DND-41 (cell line): ENCODE results near the gene PIGC.

ENCODE experiments used
- ATAC-seq: fragments of 200-7000 bp; cut with Tn5 transposase; 3 replicates; pipeline ENCODE4 v1.9.1; 2021; ENCODE audit warnings: low read depth; ENCODE audit not compliant: insufficient read depth
- DNase-seq: peaks from one replicate; pipeline ENCODE4 v3.0.0-alpha.2; 2020
- H2AFZ ChIP-seq: 2 replicates; pipeline ENCODE4 v1.6.0; 2012; ENCODE audit warnings: low read depth, low read length
- H3K27ac ChIP-seq: 2 replicates; pipeline ENCODE4 v1.5.1; 2012; ENCODE audit warnings: low read length, inconsistent platforms
- H3K27me3 ChIP-seq: fragments of 200-600 bp; sonication (generic); 2 replicates; pipeline ENCODE4 v1.6.0; 2012; ENCODE audit warnings: low read length, mild to moderate bottlenecking, inconsistent platforms; ENCODE audit not compliant: insufficient read depth, poor library complexity
- H3K36me3 ChIP-seq: 2 replicates; pipeline ENCODE4 v1.5.1; 2012; ENCODE audit warnings: low read length, inconsistent platforms; ENCODE audit not compliant: insufficient read depth
- H3K4me1 ChIP-seq: 2 replicates; pipeline ENCODE4 v1.5.1; 2012; ENCODE audit warnings: mild to moderate bottlenecking, low read length; ENCODE audit not compliant: insufficient read depth
- H3K4me2 ChIP-seq: 2 replicates; pipeline ENCODE4 v1.6.0; 2012; ENCODE audit warnings: mild to moderate bottlenecking, moderate library complexity, low read length, inconsistent platforms; ENCODE audit not compliant: insufficient read depth
- H3K4me3 ChIP-seq, 2 experiments: fragments of 200-600 bp in 1 of 2; shearing (Covaris generic) in 1 of 2; 2 replicates each; pipeline ENCODE4 v1.5.1; 2012 to 2016; ENCODE audit warnings: inconsistent platforms in 2 of 2, low read length in 2 of 2, mild to moderate bottlenecking in 2 of 2, low read depth in 1 of 2, moderate library complexity in 1 of 2
- H3K79me2 ChIP-seq: 2 replicates; pipeline ENCODE4 v1.6.0; 2012; ENCODE audit warnings: low read length, inconsistent platforms; ENCODE audit not compliant: insufficient read depth
- H3K9ac ChIP-seq: 2 replicates; pipeline ENCODE4 v1.6.0; 2012; ENCODE audit warnings: low read depth, mild to moderate bottlenecking, inconsistent platforms, low read length, moderate library complexity
- H3K9me3 ChIP-seq: 2 replicates; pipeline ENCODE4 v1.5.1; 2012; ENCODE audit warnings: low read length, moderate library complexity, mild to moderate bottlenecking, inconsistent platforms; ENCODE audit not compliant: insufficient read depth, severe bottlenecking
- H4K20me1 ChIP-seq: 2 replicates; pipeline ENCODE4 v1.6.0; 2012; ENCODE audit warnings: low read length; ENCODE audit not compliant: insufficient read depth
- EZH2 ChIP-seq: IDR thresholded peaks from 3 replicates; pipeline ENCODE4 v1.6.1; 2012; ENCODE audit warnings: borderline replicate concordance, low read depth, mild to moderate bottlenecking, moderate library complexity, low read length, inconsistent platforms; ENCODE audit not compliant: severe bottlenecking
- TF ChIP-seq, protein P1 (sequence below): IDR thresholded peaks from 2 replicates; pipeline ENCODE4 v1.5.1; 2012; ENCODE audit warnings: borderline replicate concordance, low read length, moderate library complexity, mild to moderate bottlenecking; ENCODE audit not compliant: poor library complexity, severe bottlenecking; ENCODE audit errors: extremely low read depth

PIGC gene

GRCh38 chr1:172425339-172425738 is 18.5 kb downstream of the PIGC start:
- Histone ChIP-seq H3K9ac (no peak overlapping the region), H3K27me3 (no peaks in the 10 kb centered on the region), H3K4me2 (no peak overlapping the region), H4K20me1 (no peaks in the 10 kb centered on the region), H3K4me1 (peaks cover 21% of the 10 kb centered on the region), H3K79me2 (no peaks in the 10 kb centered on the region), H3K9me3 (no peaks in the 10 kb centered on the region), H3K4me3 (no peak overlapping the region), H3K36me3 (no peaks in the 10 kb centered on the region), H2AFZ (no peak overlapping the region), H3K27ac (no peak overlapping the region)
- no peak for ATAC-seq
- TF ChIP-seq, protein P1, sequence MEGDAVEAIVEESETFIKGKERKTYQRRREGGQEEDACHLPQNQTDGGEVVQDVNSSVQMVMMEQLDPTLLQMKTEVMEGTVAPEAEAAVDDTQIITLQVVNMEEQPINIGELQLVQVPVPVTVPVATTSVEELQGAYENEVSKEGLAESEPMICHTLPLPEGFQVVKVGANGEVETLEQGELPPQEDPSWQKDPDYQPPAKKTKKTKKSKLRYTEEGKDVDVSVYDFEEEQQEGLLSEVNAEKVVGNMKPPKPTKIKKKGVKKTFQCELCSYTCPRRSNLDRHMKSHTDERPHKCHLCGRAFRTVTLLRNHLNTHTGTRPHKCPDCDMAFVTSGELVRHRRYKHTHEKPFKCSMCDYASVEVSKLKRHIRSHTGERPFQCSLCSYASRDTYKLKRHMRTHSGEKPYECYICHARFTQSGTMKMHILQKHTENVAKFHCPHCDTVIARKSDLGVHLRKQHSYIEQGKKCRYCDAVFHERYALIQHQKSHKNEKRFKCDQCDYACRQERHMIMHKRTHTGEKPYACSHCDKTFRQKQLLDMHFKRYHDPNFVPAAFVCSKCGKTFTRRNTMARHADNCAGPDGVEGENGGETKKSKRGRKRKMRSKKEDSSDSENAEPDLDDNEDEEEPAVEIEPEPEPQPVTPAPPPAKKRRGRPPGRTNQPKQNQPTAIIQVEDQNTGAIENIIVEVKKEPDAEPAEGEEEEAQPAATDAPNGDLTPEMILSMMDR, result no peak
- no peak for TF ChIP-seq EZH2
- DNase-seq, result no peak

- no peak overlapping the region for H3K4me2 ChIP-seq
- peaks cover 19% of the 10 kb centered on the region for H3K4me1 ChIP-seq
- DNase-seq (no peak), ATAC-seq (no peak)
- no peaks in the 10 kb centered on the region for H3K27me3 ChIP-seq
- no peak overlapping the region for H3K4me3 ChIP-seq
- no peak overlapping the region for H3K9ac ChIP-seq
- H4K20me1 ChIP-seq, result no peaks in the 10 kb centered on the region
- no peaks in the 10 kb centered on the region for H3K36me3 ChIP-seq
- TF ChIP-seq, protein P1, result no peak
- no peak for TF ChIP-seq EZH2
- H2AFZ ChIP-seq, result no peak overlapping the region
- no peaks in the 10 kb centered on the region for H3K9me3 ChIP-seq
- H3K79me2 ChIP-seq, result no peaks in the 10 kb centered on the region
- no peak overlapping the region for H3K27ac ChIP-seq
Observed at GRCh38 chr1:172423336-172423735, 20.5 kb downstream of the PIGC start.

GRCh38 chr1:172421974-172422604 is 21.8 kb downstream of the PIGC start:
- Histone ChIP-seq H3K27ac (no peak overlapping the region), H3K36me3 (no peaks in the 10 kb centered on the region), H3K9ac (no peak overlapping the region), H3K9me3 (no peaks in the 10 kb centered on the region), H4K20me1 (no peaks in the 10 kb centered on the region), H3K4me2 (no peak overlapping the region), H3K4me3 (no peak overlapping the region), H3K79me2 (no peaks in the 10 kb centered on the region), H2AFZ (no peak overlapping the region), H3K4me1 (peaks cover 6% of the 10 kb centered on the region), H3K27me3 (no peaks in the 10 kb centered on the region)
- TF ChIP-seq EZH2, result no peak
- TF ChIP-seq, protein P1, result no peak
- ATAC-seq (no peak), DNase-seq (no peak)
